Heart left ventricle (tissue), 16 donors: ENCODE measurements around the gene ZNF426. TPM values are rescaled to one million over a fixed set of nuclear protein-coding genes. Genes with fewer than 3 reads are reported as not detected.

ENCODE experiments used
- ATAC-seq, 4 donors: fragments of 200-7000 bp; cut with Tn5 transposase; one replicate each; pipeline ENCODE4 v1.9.1; 2020 to 2022; ENCODE audit warnings: moderate library complexity in 4 of 4, mild to moderate bottlenecking in 3 of 4, moderate number of reproducible peaks in 1 of 4
- DNase-seq, 5 donors: peaks; one replicate each; pipeline ENCODE4 v3.0.0-alpha.2; 2020
- H3K27ac ChIP-seq, 12 donors: fragments of 200-600 bp; sonication (generic) in 4 of 12; one replicate each; pipeline versions ENCODE4 v1.5.0 to v1.8.0; 2016 to 2022; ENCODE audit warnings: mild to moderate bottlenecking in 2 of 12
- H3K27me3 ChIP-seq, 9 donors: fragments of 200-600 bp; sonication (generic) in 2 of 9; one replicate each; pipeline versions ENCODE4 v1.5.1 to v1.8.0; 2016 to 2022; ENCODE audit warnings: mild to moderate bottlenecking in 3 of 9
- H3K36me3 ChIP-seq, 9 donors: fragments of 200-600 bp; sonication (generic) in 2 of 9; one replicate each; pipeline versions ENCODE4 v1.5.0 to v1.8.0; 2018 to 2022; ENCODE audit warnings: mild to moderate bottlenecking in 2 of 9
- H3K4me1 ChIP-seq, 12 donors: fragments of 200-600 bp; sonication (generic) in 4 of 12; one replicate each; pipeline versions ENCODE4 v1.5.0 to v1.8.0; 2016 to 2022; ENCODE audit warnings: mild to moderate bottlenecking in 3 of 12
- H3K4me3 ChIP-seq, 12 donors: fragments of 200-600 bp; sonication (generic) in 4 of 12; one replicate each; pipeline versions ENCODE4 v1.5.0 to v1.8.0; 2017 to 2022; ENCODE audit warnings: mild to moderate bottlenecking in 9 of 12, moderate library complexity in 4 of 12
- H3K9me3 ChIP-seq, 12 donors: fragments of 200-600 bp; sonication (generic) in 4 of 12; one replicate each; pipeline versions ENCODE4 v1.5.0 to v1.8.0; 2016 to 2022; ENCODE audit warnings: mild to moderate bottlenecking in 1 of 12
- CTCF ChIP-seq, 12 donors: fragments of 200-600 bp; sonication (generic) in 4 of 12; IDR thresholded peaks; one replicate each; pipeline versions ENCODE4 v1.5.0 to v1.8.0; 2018 to 2022; ENCODE audit warnings: antibody characterized with exemption in 12 of 12, mild to moderate bottlenecking in 5 of 12
- POLR2A ChIP-seq, 2 donors: fragments of 450-650 bp; IDR thresholded peaks; one replicate each; pipeline ENCODE4 v1.6.1; 2017; ENCODE audit warnings: antibody characterized with exemption in 2 of 2, mild to moderate bottlenecking in 2 of 2, moderate library complexity in 2 of 2
- WGBS, 4 donors: extraction: QIAGEN DNeasy Blood & Tissue Kit in 2 of 4; methylation state at CpG; one replicate each; pipeline versions ENCODE4 v1.1.5 to v1.1.7; 2013 to 2018; 5-methylcytosine and 5-hydroxymethylcytosine counted together
- intact Hi-C, 10 donors: fragments of 100-400 bp; cut with DNase I; formaldehyde crosslinking; loops; one replicate each; pipeline versions ENCODE4 v1.11.1 to v1.14.2; 2022
- polyA plus RNA-seq, 2 donors: library from polyadenylated mRNA; stranded (reverse); fragments of 200-250 nt; gene quantifications; one replicate each; pipeline ENCODE4 v1.2.3, GENCODE V29; 2013
- total RNA-seq, 9 donors: library from RNA; depleted of rRNA in 2 of 9; stranded (reverse); fragments of >200 nt in 2 of 9; fragmentation: NEBNext Ultra II Directional in 3 of 9; extraction: Animal tissue kit (Norgen Biotek cat#: 25700) in 3 of 9; gene quantifications; one replicate each; pipeline versions ENCODE4 v1.1.0 to v1.2.4, GENCODE V29; 2016 to 2023
- donor health status: ischemic (EF 13 %, LVEDD 7.1; RV severe dilation, severe dysfunction).
- donor health status: healthy with polysubstance abuse.
- donor health status: DM: no; HTN: yes; CAD: no.
- donor health status: DM: no; HTN: no; CAD: no.
- donor health status: ischemic (EF 25% LVEDD 6.9; RV normal size, moderate dysfunction).
- donor health status: ischemic (EF 25% LVEDD 5.7; RV mildly dilated, moderate dysfunction).
- donor health status: healthy.
- donor health status: DM: yes; HTN: yes; CAD: no.
- donor health status: ischemic (EF 35%, LVEDD 5.7; RV mildly dilated, moderate dysfunction).
- donor health status: nonischemic (EF 11% LVEDD 7.7; RV severe dilation, severe dysfunction).
- donor health status: DM: yes; HTN: yes; CAD: no.
- donor health status: PGD.
- donor health status: ischemic (EF 29% LVEDD 5.4; RV normal size, mild dysfunction).
- donor health status: nonischemic (EF 23%, LVEDD 6.1; RV moderate dilation, normal function).

Gene ZNF426
- total and polyA plus RNA-seq, 11 donors: 3.0 to 21.9 (median 14.3) TPM

GRCh38 chr19:9580728-9581127, 42.3 kb upstream of the ZNF426 start:
- no peaks in the 10 kb centered on the region for H3K27me3 ChIP-seq
- TF ChIP-seq POLR2A (IDR thresholded peaks at IDR 0.05) (no peak), CTCF (IDR thresholded peaks at IDR 0.05) (no peak)
- H3K36me3 ChIP-seq: peaks cover 0 to 27% (median 7%) of the 10 kb centered on the region in 9 donors
- H3K4me1 ChIP-seq: peaks cover 0 to 30% (median 19%) of the 10 kb centered on the region in 12 donors
- peaks cover 0 to 58% (median 26%) of the 10 kb centered on the region in 12 donors for H3K9me3 ChIP-seq
- no peak overlapping the region for H3K4me3 ChIP-seq
- peak overlapping the region in 1 of 12 donors; percentile 28 for H3K27ac ChIP-seq
- DNase-seq: no peak
- intact Hi-C loops: loop anchor here in 5 of 10 donors (5.0 to 10.0 kb wide), 6 partner anchors 43 to 438 kb away; partner anchors contain the start of genes ZNF426 (in 2 of the 5), ZNF266 (in 1 of the 5) and ZNF317 (in 1 of the 5)
- WGBS, 4 donors: 90 to 95% (median 92%) methylated on average over 5 of the region's 5 CpGs
- ATAC-seq: no peak

GRCh38 chr19:9570255-9570654, 31.8 kb upstream of the ZNF426 start:
- intact Hi-C loops: no loop called here
- no peak overlapping the region for H3K27ac ChIP-seq
- H3K4me1 ChIP-seq: peaks cover 0 to 3% (median 0%) of the 10 kb centered on the region in 12 donors
- 96 to 99% (median 98%) methylated on average over 6 of the region's 6 CpGs for WGBS, 4 donors
- H3K27me3 ChIP-seq: no peaks in the 10 kb centered on the region
- H3K36me3 ChIP-seq: peaks cover 15 to 64% (median 37%) of the 10 kb centered on the region in 9 donors
- ATAC-seq (no peak), DNase-seq (no peak)
- TF ChIP-seq POLR2A (IDR thresholded peaks at IDR 0.05): no peak
- no peak for TF ChIP-seq CTCF (IDR thresholded peaks at IDR 0.05)
- peaks cover 0 to 100% (median 78%) of the 10 kb centered on the region in 12 donors for H3K9me3 ChIP-seq
- H3K4me3 ChIP-seq: no peak overlapping the region

- Histone ChIP-seq H3K27ac (no peak overlapping the region), H3K36me3 (peaks cover 15 to 83% (median 63%) of the 10 kb centered on the region in 9 donors), H3K4me1 (no peaks in the 10 kb centered on the region), H3K4me3 (no peak overlapping the region), H3K9me3 (peaks cover 0 to 100% (median 86%) of the 10 kb centered on the region in 12 donors), H3K27me3 (no peaks in the 10 kb centered on the region)
- WGBS, 4 donors: 94 to 100% (median 96%) methylated on average over 1 of the region's 1 CpG
- TF ChIP-seq POLR2A (IDR thresholded peaks at IDR 0.05) (no peak), CTCF (IDR thresholded peaks at IDR 0.05) (no peak)
- intact Hi-C loops: no loop called here
- ATAC-seq (no peak), DNase-seq (no peak)
These were observed 28.3 kb upstream of the ZNF426 start for GRCh38 chr19:9566729-9567128.

GRCh38 chr19:9565900-9566705, 27.7 kb upstream of the ZNF426 start:
- H3K36me3 ChIP-seq: peaks cover 15 to 83% (median 68%) of the 10 kb centered on the region in 9 donors
- ATAC-seq (no peak), DNase-seq (no peak)
- WGBS, 4 donors: 96 to 99% (median 97%) methylated on average over 9 of the region's 9 CpGs
- intact Hi-C loops: no loop called here
- no peaks in the 10 kb centered on the region for H3K4me1 ChIP-seq
- no peak overlapping the region for H3K27ac ChIP-seq
- TF ChIP-seq CTCF (IDR thresholded peaks at IDR 0.05) (no peak), POLR2A (IDR thresholded peaks at IDR 0.05) (no peak)
- H3K9me3 ChIP-seq: peaks cover 0 to 100% (median 86%) of the 10 kb centered on the region in 12 donors
- H3K4me3 ChIP-seq: no peak overlapping the region
- no peaks in the 10 kb centered on the region for H3K27me3 ChIP-seq
